ENCODE data around the gene ACKR3. TPM values are rescaled to one million over a fixed set of nuclear protein-coding genes. Genes with fewer than 3 reads are reported as not detected.

Gene ACKR3
- polyA plus RNA-seq, 2 of the 4 experiments (the other 2 are of a cell fraction), result 21.3 to 33.2 TPM

- no peaks in the 10 kb centered on the region for H3K4me1 ChIP-seq
- TF ChIP-seq RNF2 (IDR thresholded peaks at IDR 0.05; ENCODE audit: borderline replicate concordance, low read depth) (no peak), SMC3 (IDR thresholded peaks at IDR 0.05) (no peak), HMGXB4 (CRISPR knock-in tag; IDR thresholded peaks at IDR 0.05; ENCODE audit: borderline replicate concordance) (no peak), HEYL (CRISPR knock-in tag; IDR thresholded peaks at IDR 0.05) (no peak), ZFP36 (IDR thresholded peaks at IDR 0.05; ENCODE audit: borderline replicate concordance, partially characterized antibody) (no peak), ESRRA (IDR thresholded peaks at IDR 0.05; ENCODE audit: borderline replicate concordance, low read length) (no peak), POLR2AphosphoS2 (conservative IDR thresholded peaks at IDR 0.05; ENCODE audit: low read length) (no peak), NFE2L2 (conservative IDR thresholded peaks at IDR 0.05; ENCODE audit: low read length) (no peak), ATOH8 (CRISPR knock-in tag; IDR thresholded peaks at IDR 0.05; ENCODE audit: low read depth) (no peak), MYC (IDR thresholded peaks at IDR 0.05; ENCODE audit: borderline replicate concordance, low read length) (no peak), REST (IDR thresholded peaks at IDR 0.05) (no peak), CHD2 (IDR thresholded peaks at IDR 0.05; ENCODE audit: low read length, partially characterized antibody) (no peak), HES2 (IDR thresholded peaks at IDR 0.05) (no peak), HOXB13 (CRISPR knock-in tag; IDR thresholded peaks at IDR 0.05; ENCODE audit: low read depth) (no peak), EP300 (IDR thresholded peaks at IDR 0.05) (no peak)
- FAIRE-seq, result no peak
- CTCF ChIA-PET, result no interaction called here
- ATAC-seq, result no peak
- 55% methylated on average over 15 of the region's 15 CpGs for WGBS (ENCODE audit: missing lambda C conversion rate)
- H3K9me3 ChIP-seq, result no peaks in the 10 kb centered on the region
- DNase-seq (ENCODE audit: low read depth in 1 of 2, low spot score in 1 of 2), result no peak
- no peak overlapping the region for H3K4me2 ChIP-seq
- H3K4me3 ChIP-seq, result no peak overlapping the region
- POLR2A ChIA-PET, result no interaction called here
- no peak overlapping the region for H3K27ac ChIP-seq
Observed at GRCh38 chr2:236631281-236631855, 61.7 kb downstream of the ACKR3 start.

- Histone ChIP-seq H3K4me3 (no peak overlapping the region), H3K4me2 (no peak overlapping the region), H3K4me1 (no peaks in the 10 kb centered on the region), H3K27ac (no peak overlapping the region), H3K9me3 (no peaks in the 10 kb centered on the region)
- DNase-seq (ENCODE audit: low read depth in 1 of 2, low spot score in 1 of 2), result no peak
- POLR2A ChIA-PET, result no interaction called here
- CTCF ChIA-PET, result interaction anchor here (1.0 kb wide), 1 partner anchor 10 kb away, joined by 3 read pairs; no protein-coding TSS in a partner anchor
- TF ChIP-seq SMC3 (IDR thresholded peaks at IDR 0.05) (no peak), NPAS2 (CRISPR knock-in tag; IDR thresholded peaks at IDR 0.05; ENCODE audit: borderline replicate concordance) (no peak), CBX8 (IDR thresholded peaks at IDR 0.05) (no peak), FOXS1 (CRISPR knock-in tag; IDR thresholded peaks at IDR 0.05) (no peak), EP300 (IDR thresholded peaks at IDR 0.05) (no peak)
- 66% methylated on average over 9 of the region's 11 CpGs for WGBS (ENCODE audit: missing lambda C conversion rate)
- FAIRE-seq, result no peak
- ATAC-seq, result no peak
Observed at GRCh38 chr2:236631856-236632291, 62.2 kb downstream of the ACKR3 start.
